CD1c-positive myeloid dendritic cell (primary cell): ENCODE results near the gene ATG16L1.

Experiments used
- DNase-seq: peaks from one replicate; pipeline ENCODE4 v3.0.0-alpha.2; 2016; ENCODE audit errors: extremely low spot score

ATG16L1 gene

DNA sequence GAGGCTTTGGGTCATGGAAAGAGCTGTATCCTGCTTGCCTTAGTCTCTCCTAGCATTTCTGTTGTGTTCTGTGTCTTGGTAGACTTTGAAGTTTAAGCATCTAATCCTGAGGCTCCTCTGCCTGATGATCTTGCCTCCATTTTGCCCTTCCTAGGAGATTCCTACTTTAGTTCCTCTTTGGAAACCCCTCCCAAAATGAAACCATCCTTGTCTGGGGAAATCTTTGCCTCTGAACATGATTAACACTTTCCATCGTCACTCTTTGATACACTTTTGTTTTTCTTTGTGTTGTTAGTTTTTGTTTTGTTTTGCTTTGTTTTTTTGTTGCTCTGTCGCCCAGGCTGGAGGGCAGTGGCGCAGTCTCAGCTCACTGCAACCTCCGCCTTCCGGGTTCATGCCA lies 9.2 kb downstream of the ATG16L1 start:
- no peak for DNase-seq

GRCh38 chr2:233261819-233262555 lies 10.5 kb downstream of the ATG16L1 start:
- DNase-seq = no peak

DNA sequence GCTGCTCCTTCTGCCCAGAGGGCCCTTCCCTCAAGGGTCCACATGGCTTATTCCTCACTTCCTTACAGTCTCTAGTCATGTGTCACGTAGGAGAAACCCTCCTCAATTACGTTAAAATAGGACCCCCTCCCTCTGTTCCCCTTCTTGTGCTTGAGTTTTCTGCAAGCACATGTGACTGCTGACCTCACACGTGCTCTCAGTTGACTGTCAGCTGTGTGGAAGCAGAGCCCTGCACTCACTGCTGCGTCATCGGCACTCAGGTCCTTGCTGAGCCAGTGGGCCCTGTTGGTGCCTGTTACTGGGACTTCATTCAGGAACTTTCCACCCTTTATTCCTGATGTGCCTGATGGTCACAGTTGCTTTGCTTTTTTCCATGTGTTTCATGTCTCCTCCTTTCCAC lies 11.1 kb downstream of the ATG16L1 start:
- DNase-seq = no peak

DNA sequence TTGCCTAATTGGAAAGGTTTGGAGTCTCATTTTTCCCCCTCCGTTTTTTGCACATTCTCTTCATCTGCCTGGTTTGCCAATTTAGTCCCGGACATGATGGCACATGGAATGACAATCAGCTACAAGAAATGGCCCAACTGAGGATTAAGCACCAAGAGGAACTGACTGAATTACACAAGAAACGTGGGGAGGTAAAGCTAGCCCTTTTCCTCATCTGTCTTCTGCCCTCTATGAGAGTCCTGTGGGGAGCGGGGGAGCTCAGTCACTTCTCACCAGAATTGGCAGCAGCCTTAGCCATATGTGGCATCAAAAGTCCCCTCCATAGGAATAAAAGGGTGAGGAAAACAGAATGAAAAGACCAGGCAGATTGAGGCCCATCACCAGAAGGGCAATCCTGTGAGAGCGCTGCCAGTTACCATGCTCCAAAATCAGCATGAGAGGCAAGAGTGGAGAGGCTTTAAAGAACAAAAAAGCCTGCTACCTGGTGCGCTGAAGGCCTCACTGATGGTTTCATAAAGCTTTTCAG lies 11.6 kb downstream of the ATG16L1 start:
- no peak for DNase-seq

DNA sequence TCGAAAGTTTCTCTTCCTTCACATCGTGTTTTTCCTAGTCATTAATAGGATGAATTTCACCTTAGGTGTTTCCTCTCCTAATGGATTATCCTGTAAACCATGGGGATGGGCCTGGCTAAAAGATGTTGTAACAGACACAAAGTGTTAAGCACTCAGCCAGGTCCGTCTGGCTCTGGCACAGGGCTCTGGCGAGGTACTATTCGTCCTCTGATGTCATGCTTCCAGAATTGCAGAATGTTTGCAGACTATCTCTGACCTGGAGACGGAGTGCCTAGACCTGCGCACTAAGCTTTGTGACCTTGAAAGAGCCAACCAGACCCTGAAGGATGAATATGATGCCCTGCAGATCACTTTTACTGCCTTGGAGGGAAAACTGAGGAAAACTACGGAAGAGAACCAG lies 13.2 kb downstream of the ATG16L1 start:
- DNase-seq = no peak

GRCh38 chr2:233265899-233266431 lies 14.5 kb downstream of the ATG16L1 start:
- no peak for DNase-seq

DNA sequence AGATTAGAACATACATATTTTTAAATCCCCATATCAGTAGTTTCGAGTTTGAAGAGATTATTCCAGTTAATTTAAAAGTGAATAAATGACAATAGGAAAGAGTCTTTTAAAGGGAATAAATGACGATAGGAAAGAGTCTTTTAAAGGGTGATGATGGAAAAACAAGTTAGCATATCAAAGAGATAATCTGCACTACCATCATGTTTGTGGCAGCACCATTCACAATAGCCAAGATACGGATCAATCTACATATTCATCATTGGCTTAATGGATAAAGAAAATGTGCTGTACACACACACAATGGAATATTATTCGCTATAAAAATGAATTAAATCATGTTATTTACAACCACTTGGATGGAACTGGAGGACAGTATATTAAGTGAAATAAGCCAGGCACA lies 15.0 kb downstream of the ATG16L1 start:
- no peak for DNase-seq

- DNase-seq = peak; percentile 43
Observed at GRCh38 chr2:233267516-233268245, 16.2 kb downstream of the ATG16L1 start.

DNA sequence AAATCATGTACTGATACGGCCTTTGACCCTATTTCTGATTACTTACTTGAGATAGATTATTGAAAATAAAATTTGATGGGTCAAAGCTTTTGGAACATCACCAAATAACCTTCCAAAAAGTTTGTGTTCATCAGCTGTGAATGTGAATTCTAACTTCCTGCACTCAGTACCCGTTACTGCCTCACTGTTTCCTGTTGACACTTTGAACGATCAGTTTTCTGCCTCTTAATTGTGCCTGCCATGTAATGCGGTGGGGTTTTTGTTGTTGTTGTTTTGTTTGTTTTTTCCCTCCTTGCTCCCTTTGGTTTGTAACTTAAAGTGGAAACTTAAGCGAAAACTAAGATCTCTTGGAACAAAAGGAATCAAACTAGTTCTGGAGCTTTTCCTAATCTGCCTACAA lies 18.9 kb downstream of the ATG16L1 start:
- DNase-seq = no peak

DNA sequence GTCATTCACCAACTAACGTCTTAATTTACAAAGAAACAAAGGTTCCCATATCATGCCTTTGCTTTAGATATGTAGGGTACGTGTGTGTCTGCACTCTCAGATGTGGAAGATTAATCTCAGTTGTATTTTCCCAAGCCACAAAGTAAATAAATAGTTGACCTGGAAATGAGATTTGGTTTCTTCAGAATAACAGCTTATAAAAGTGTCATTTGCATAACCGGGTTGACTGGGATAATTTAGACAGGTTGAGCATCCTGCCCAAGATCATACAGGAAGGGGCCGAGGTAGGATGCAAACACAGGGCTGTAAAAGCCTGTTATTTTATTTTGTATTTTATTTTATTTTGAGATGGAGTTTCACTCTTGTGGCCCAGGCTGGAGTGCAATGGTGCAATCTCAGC lies 19.5 kb downstream of the ATG16L1 start:
- no peak for DNase-seq

GRCh38 chr2:233271693-233272092 lies 20.2 kb downstream of the ATG16L1 start:
- DNase-seq = no peak

DNA sequence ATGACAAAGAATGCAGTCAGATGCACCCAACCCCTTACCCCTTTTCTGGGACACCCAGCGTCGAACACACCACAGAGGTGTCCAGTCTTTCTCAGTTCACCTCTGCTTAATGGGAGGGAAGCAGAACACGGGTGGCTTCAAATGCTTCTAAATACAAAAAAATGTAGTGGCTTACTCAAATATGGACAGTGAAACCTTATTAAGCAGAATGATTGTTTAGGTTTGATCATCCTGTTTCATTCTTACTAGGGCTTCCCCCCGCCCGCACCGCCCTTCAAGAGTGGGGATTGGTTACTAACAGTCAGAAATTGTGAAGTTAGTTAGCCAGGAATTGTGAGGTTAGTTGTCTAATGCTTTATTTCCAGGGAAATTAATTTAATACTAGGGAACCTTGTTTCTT lies 21.6 kb downstream of the ATG16L1 start:
- no peak for DNase-seq

GRCh38 chr2:233275223-233275622 lies 23.8 kb downstream of the ATG16L1 start:
- no peak for DNase-seq

DNA sequence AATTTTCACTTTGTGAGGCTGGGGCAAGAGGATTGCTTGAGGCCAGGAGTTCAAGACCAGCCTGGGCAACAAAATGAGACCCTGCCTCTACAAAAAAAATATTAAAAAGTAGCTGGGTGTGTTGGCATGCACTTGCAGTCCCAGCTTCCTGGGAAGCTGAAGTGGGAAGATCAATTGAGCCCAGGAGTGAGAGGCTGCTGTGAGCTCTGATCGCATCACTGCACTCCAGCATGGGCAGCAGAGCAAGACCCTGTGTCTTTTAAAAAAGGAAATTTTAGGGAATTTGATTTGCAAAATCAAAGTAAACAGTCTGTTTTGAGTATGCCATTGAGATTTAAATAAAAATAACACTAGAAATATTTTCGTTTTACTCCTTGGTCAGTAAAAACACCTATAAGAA lies 27.4 kb downstream of the ATG16L1 start:
- DNase-seq = no peak

DNA sequence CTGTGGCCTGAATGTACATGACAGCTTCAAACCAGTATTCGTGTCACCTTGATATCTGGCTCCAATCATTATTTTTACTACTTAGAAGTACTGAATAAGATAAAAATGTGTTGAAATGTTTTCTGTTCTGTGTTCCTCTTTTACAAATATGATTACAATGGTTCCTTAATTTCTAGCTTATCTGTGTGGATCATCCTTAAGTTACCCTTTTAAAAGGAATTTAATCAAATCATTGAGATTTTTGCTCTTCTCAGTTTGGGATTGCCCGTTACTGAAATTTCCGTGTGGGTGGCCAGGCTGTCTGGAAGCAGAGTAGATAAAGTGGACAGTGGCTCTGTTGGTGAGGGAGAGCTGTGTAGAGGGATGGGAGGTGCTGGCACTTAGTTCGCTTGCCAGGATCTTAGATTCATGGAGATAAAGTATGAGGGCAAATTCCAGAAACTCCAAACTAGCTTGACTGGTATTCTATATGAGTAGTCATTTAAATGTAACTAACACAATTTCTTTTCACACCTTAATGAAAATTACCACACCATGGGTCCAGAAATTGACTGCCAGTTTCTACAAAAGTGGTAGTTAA lies 28.7 kb downstream of the ATG16L1 start:
- DNase-seq = peak; percentile 5

DNA sequence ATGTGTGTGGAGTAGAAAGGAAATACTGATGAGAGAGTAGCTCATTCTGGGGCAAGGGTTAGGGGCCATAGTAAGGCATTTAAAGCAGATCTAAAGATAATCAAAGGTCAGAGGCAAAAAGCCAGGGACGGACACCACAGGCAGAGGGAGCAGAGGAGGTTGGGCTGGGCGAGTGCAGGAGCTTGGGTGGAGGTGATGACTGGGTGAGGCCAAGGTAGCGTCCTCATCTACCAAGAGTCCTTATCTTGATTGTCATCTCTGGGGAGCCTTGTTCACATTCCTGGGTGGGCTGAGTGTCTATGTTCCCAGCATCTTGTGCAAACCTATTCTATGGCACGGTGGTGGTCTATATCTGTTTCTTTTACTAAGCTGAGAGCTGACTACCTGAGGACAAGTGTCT lies 30.1 kb downstream of the ATG16L1 start:
- DNase-seq = no peak

DNA sequence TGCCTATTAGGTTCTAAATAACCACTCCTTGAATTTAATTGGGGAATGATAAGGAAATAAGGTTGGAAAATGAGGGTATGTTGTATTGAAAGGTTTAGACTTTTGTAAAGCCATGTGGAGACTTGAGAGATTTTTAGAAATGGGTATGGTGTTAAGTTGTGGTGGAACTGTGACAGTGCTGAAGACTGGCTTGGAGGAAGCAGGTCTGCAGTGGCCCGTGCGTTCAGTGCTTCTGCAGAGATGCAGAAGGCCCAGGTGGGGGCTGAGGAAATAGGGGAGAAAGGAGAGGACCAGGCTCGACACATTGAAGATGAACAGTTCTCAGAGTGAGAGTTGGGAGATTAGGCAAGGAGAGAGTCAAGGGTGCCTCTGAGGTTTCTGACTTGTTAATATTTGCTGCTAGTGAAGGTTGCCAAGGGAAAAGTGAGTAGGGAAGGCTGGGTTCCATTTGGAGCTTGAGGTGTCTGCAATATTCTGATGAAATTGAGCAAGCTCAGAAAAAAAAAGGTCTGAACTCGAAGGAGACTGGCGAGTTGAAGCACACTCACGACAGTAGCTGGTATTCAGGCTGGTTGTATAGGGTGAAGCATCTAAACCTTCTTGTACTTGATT lies 30.6 kb downstream of the ATG16L1 start:
- no peak for DNase-seq

GRCh38 chr2:233285921-233286320 lies 34.4 kb downstream of the ATG16L1 start:
- no peak for DNase-seq

DNA sequence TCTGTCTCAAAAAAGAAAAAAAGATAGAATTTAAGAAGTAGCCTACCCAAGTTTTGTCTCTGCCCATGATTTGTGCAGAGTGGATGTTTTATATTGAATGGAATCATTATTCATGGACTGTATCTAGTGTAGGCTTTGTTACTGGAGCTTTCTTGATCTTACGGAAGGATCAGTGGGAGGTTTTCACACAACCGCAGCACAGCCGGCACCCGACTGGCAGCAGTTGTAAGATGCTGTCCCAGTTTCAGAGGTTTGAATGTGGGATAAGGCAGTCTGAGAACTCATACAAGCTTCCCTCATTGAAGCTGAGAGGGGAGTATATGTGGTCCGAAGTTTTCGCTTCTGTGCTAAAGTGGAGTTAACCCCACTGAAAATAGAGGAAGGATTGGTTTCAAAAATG lies 36.4 kb downstream of the ATG16L1 start:
- no peak for DNase-seq

- DNase-seq = no peak
Observed at GRCh38 chr2:233288663-233289062, 37.2 kb downstream of the ATG16L1 start.

DNA sequence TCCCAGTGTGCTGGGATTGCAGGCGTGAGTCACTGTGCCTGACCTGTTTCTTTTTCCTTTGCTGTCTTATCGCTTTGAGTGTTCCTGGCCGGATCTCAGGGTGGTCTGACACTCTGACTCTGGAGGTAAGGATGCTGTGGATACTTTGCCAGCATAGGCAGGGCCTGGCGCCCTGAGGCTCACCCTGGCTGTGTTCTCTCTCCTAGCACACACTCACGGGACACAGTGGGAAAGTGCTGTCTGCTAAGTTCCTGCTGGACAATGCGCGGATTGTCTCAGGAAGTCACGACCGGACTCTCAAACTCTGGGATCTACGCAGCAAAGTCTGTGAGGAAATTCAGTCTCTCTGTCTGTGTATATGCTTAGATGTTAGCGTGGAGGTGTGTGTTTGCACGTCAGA lies 38.2 kb downstream of the ATG16L1 start:
- no peak for DNase-seq
